Neural cell (in vitro differentiated cells): Measurements from ENCODE around the gene PTH1R.

Source experiments
- EZH2 ChIP-seq: fragments of 200-600, 300-800 bp; shearing (Covaris generic), sonication (generic); IDR thresholded peaks from 2 replicates; pipeline ENCODE4 v1.6.1; 2014; ENCODE audit warnings: antibody characterized with exemption, low read length, borderline replicate concordance, mild to moderate bottlenecking; ENCODE audit not compliant: insufficient read depth, poor library complexity, severe bottlenecking
- MXI1 ChIP-seq: fragments of 450-650 bp; conservative IDR thresholded peaks from 2 replicates; pipeline ENCODE4 v1.6.1; 2014; ENCODE audit warnings: antibody characterized with exemption, mild to moderate bottlenecking; ENCODE audit not compliant: poor library complexity, severe bottlenecking
- POLR2AphosphoS5 ChIP-seq: IDR thresholded peaks from 2 replicates; pipeline ENCODE4 v1.6.1; 2012
- RAD21 ChIP-seq: fragments of 450-650 bp; conservative IDR thresholded peaks from 2 replicates; pipeline ENCODE4 v1.6.1; 2014; ENCODE audit warnings: antibody characterized with exemption, mild to moderate bottlenecking, moderate library complexity
- TAF1 ChIP-seq: IDR thresholded peaks from 2 replicates; pipeline ENCODE4 v1.6.1; 2012; ENCODE audit warnings: low read depth
- TF ChIP-seq, protein P1 (sequence below): fragments of 450-650 bp; IDR thresholded peaks from 2 replicates; pipeline ENCODE4 v1.5.1; 2014; ENCODE audit warnings: antibody characterized with exemption, mild to moderate bottlenecking, moderate library complexity; ENCODE audit not compliant: poor library complexity, severe bottlenecking
- TF ChIP-seq, protein P2 (sequence below): IDR thresholded peaks from 2 replicates; pipeline ENCODE4 v1.6.1; 2012; ENCODE audit warnings: borderline replicate concordance

- TF ChIP-seq, protein P1, sequence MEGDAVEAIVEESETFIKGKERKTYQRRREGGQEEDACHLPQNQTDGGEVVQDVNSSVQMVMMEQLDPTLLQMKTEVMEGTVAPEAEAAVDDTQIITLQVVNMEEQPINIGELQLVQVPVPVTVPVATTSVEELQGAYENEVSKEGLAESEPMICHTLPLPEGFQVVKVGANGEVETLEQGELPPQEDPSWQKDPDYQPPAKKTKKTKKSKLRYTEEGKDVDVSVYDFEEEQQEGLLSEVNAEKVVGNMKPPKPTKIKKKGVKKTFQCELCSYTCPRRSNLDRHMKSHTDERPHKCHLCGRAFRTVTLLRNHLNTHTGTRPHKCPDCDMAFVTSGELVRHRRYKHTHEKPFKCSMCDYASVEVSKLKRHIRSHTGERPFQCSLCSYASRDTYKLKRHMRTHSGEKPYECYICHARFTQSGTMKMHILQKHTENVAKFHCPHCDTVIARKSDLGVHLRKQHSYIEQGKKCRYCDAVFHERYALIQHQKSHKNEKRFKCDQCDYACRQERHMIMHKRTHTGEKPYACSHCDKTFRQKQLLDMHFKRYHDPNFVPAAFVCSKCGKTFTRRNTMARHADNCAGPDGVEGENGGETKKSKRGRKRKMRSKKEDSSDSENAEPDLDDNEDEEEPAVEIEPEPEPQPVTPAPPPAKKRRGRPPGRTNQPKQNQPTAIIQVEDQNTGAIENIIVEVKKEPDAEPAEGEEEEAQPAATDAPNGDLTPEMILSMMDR = no peak
- TF ChIP-seq EZH2 = no peak
- TF ChIP-seq RAD21 = no peak
- TF ChIP-seq POLR2AphosphoS5 = no peak
- TF ChIP-seq TAF1 = no peak
- TF ChIP-seq, protein P2, sequence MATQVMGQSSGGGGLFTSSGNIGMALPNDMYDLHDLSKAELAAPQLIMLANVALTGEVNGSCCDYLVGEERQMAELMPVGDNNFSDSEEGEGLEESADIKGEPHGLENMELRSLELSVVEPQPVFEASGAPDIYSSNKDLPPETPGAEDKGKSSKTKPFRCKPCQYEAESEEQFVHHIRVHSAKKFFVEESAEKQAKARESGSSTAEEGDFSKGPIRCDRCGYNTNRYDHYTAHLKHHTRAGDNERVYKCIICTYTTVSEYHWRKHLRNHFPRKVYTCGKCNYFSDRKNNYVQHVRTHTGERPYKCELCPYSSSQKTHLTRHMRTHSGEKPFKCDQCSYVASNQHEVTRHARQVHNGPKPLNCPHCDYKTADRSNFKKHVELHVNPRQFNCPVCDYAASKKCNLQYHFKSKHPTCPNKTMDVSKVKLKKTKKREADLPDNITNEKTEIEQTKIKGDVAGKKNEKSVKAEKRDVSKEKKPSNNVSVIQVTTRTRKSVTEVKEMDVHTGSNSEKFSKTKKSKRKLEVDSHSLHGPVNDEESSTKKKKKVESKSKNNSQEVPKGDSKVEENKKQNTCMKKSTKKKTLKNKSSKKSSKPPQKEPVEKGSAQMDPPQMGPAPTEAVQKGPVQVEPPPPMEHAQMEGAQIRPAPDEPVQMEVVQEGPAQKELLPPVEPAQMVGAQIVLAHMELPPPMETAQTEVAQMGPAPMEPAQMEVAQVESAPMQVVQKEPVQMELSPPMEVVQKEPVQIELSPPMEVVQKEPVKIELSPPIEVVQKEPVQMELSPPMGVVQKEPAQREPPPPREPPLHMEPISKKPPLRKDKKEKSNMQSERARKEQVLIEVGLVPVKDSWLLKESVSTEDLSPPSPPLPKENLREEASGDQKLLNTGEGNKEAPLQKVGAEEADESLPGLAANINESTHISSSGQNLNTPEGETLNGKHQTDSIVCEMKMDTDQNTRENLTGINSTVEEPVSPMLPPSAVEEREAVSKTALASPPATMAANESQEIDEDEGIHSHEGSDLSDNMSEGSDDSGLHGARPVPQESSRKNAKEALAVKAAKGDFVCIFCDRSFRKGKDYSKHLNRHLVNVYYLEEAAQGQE = no peak
- no peak for TF ChIP-seq MXI1
These were observed 25.2 kb upstream of the PTH1R start for GRCh38 chr3:46852334-46852720.
